Measurements from ENCODE around the gene PCNA.
"Not testable (repeated sequence)": the region's sequence is repeated elsewhere in the genome, so short reads cannot be mapped to it uniquely, and the experiment has no call there.

PCNA gene

DNA sequence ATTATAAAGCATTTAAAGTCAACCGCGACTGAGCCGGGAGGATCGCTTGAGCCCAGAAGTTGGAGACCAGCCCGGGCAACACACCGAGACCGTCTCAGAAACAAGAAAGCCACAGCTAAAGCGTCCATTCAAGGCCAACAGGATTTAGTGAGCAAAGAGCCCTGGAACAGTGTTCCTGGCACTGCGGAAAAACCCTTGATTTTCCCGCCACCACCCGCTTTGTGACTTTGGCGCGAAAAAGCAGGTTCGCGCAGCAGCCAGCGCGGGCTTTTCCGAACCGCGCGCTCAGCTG is 669 bp downstream of the PCNA start:
- Histone ChIP-seq H3K9me3 (ENCODE audit: control insufficient read depth in 1 of 2, low read length in 2 of 2) (no peaks in the 10 kb centered on the region), H3K4me3 (ENCODE audit: low read depth in 1 of 2, low read length in 2 of 2) (peak overlapping the region; percentile 95 to 99), H3K4me1 (ENCODE audit: control insufficient read depth in 1 of 2, insufficient read depth in 2 of 2, low read length in 2 of 2) (peaks cover 10 to 15% of the 10 kb centered on the region in 2 donors), H3K27me3 (ENCODE audit: low read depth, low read length) (no peaks in the 10 kb centered on the region), H3K27ac (ENCODE audit: low read length) (no peak overlapping the region), H3K36me3 (ENCODE audit: control insufficient read depth in 1 of 2, insufficient read depth in 2 of 2, low read length in 2 of 2) (peaks cover 23 to 25% of the 10 kb centered on the region in 2 donors)

DNA sequence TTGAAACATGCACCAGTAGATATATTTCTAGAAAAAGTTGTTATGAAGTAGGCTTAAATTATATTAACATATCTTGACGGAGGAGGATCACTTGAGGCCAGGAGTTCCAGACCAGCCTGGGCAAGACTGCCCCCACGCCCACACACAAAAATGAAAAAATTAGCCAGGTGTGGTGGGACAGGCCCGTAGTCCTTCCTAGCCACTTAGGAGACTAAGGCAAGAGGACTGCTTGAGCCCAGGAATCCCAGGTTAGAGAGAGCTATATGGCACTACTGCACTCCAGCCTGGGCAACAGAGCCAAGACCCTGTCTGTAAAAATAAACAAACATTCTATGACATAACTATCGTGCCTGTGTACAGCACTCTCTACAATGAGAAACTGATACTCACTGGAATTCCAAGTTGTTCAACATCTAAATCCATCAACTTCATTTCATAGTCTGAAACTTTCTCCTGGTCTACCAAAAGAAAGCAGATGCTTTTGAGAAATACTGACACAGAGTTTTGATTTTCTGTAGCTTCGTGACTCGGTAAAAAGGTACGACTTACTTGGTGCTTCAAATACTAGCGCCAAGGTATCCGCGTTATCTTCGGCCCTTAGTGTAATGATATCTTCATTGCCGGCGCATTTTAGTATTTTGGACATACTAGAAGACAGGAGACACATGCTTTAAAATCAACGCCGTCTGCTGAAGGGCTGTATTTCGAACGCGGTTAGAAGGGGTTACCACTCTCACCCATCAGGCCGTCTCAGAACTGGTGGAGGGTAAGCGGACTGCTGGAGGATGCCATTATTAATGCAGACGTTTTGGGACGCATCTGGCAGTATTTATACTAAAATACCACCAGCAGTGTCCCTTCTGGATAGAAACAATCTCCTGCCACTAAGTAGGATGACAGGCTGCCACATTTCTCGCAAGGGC is 1.3 kb downstream of the PCNA start:
- H3K9me3 ChIP-seq (ENCODE audit: control insufficient read depth in 1 of 2, low read length in 2 of 2): no peaks in the 10 kb centered on the region
- peaks cover 12 to 15% of the 10 kb centered on the region in 2 donors for H3K4me1 ChIP-seq (ENCODE audit: control insufficient read depth in 1 of 2, insufficient read depth in 2 of 2, low read length in 2 of 2)
- H3K27me3 ChIP-seq (ENCODE audit: low read depth, low read length): no peaks in the 10 kb centered on the region
- peak overlapping the region; percentile 31 for H3K27ac ChIP-seq (ENCODE audit: low read length)
- peak overlapping the region; percentile 95 to 99 for H3K4me3 ChIP-seq (ENCODE audit: low read depth in 1 of 2, low read length in 2 of 2)
- peaks cover 23 to 25% of the 10 kb centered on the region in 2 donors for H3K36me3 ChIP-seq (ENCODE audit: control insufficient read depth in 1 of 2, insufficient read depth in 2 of 2, low read length in 2 of 2)

DNA sequence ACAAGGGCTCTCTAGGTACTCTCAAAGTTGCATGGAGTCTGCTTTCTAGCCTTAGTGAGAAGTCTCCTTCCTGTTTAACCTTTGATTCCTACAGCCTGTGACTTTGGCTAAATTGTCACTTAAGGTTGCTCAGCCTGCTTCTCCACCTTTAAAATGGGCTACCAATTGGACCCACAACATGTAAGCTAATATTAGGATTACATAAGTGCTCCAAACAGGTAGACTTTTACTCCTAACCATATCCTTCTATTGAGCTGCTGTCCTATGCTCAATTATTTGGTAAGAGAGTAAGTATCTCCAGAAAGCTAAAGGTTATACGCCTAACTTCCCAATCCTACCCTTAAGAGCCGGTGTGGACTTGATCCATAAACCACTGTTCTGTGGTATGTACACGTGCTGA is 2.9 kb downstream of the PCNA start:
- no peak overlapping the region for H3K27ac ChIP-seq (ENCODE audit: low read length)
- H3K27me3 ChIP-seq (ENCODE audit: low read depth, low read length): no peaks in the 10 kb centered on the region

DNA sequence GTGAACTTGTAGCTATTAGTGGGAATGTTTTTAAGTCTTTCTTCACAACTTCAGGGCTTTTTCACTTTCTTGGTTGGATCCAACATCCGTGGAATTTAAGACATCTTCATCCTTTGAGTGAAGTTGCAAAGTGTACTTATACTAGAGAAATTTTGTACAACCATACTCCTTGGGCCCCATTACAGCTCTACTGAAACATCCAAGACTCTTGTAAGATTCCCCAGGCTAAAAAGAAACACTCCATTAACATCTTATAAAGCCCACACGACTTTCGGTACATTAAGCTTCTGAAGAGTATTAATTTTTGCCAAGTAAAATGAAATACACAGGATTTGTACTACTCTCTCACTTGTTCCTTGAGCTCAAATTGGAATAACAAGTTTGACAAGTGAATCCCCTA is 5.4 kb downstream of the PCNA start:
- Histone ChIP-seq H3K4me3 (ENCODE audit: low read depth in 1 of 2, low read length in 2 of 2) (no peak overlapping the region), H3K9me3 (ENCODE audit: control insufficient read depth in 1 of 2, low read length in 2 of 2) (no peaks in the 10 kb centered on the region), H3K4me1 (ENCODE audit: control insufficient read depth in 1 of 2, insufficient read depth in 2 of 2, low read length in 2 of 2) (peaks cover 14 to 20% of the 10 kb centered on the region in 2 donors), H3K27ac (ENCODE audit: low read length) (no peak overlapping the region), H3K36me3 (ENCODE audit: control insufficient read depth in 1 of 2, insufficient read depth in 2 of 2, low read length in 2 of 2) (peaks cover 30 to 34% of the 10 kb centered on the region in 2 donors), H3K27me3 (ENCODE audit: low read depth, low read length) (no peaks in the 10 kb centered on the region)

More for the DNA sequence above, 2.9 kb downstream of the PCNA start:
- H3K9me3 ChIP-seq (ENCODE audit: control insufficient read depth in 1 of 2, low read length in 2 of 2): no peaks in the 10 kb centered on the region
- peaks cover 23 to 25% of the 10 kb centered on the region in 2 donors for H3K36me3 ChIP-seq (ENCODE audit: control insufficient read depth in 1 of 2, insufficient read depth in 2 of 2, low read length in 2 of 2)
- no peak overlapping the region for H3K4me3 ChIP-seq (ENCODE audit: low read depth in 1 of 2, low read length in 2 of 2)
- H3K4me1 ChIP-seq (ENCODE audit: control insufficient read depth in 1 of 2, insufficient read depth in 2 of 2, low read length in 2 of 2): peaks cover 14 to 16% of the 10 kb centered on the region in 2 donors

DNA sequence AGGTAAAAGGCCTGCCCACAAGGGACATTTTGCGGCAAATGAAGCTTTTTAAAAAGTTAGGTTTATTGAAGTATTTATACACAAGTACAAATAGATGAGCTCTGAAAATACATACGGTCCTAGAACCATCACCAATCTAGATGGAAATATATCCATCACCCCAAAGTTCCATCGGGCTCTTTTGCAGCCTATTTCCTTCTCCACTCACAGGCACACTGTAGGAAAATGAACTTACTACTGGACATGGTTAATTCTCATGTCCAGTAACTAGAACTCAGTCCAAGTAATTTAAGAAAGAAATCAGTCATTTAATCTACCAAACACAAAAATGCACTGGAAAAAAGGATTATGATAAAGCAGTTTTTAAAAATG is 6.2 kb downstream of the PCNA start:
- Histone ChIP-seq H3K4me3 (ENCODE audit: low read depth in 1 of 2, low read length in 2 of 2) (peak overlapping the region; percentile 79 to 100), H3K4me1 (ENCODE audit: control insufficient read depth in 1 of 2, insufficient read depth in 2 of 2, low read length in 2 of 2) (peaks cover 10 to 14% of the 10 kb centered on the region in 2 donors), H3K27ac (ENCODE audit: low read length) (peak overlapping the region; percentile 98), H3K36me3 (ENCODE audit: control insufficient read depth in 1 of 2, insufficient read depth in 2 of 2, low read length in 2 of 2) (peaks cover 34 to 37% of the 10 kb centered on the region in 2 donors), H3K9me3 (ENCODE audit: control insufficient read depth in 1 of 2, low read length in 2 of 2) (no peaks in the 10 kb centered on the region), H3K27me3 (ENCODE audit: low read depth, low read length) (no peaks in the 10 kb centered on the region)

DNA sequence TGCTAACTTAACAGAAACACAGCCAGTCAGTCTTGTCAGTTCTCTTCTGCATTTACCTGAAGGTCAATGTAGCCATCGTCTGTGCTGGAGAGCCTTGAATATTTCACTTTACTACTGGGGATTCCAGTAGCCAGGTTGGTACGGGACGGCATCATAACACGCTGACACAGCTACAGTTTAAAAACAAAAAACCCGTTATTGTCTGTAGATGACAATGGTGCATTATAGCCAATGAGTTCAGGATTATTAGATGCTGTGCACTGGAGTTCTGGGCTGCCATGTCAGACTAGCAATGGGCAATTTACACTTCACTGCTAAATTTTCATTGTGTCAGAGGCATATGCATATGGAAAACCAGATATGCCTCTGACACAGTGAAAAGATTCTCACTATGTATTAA is 10.5 kb downstream of the PCNA start:
- no peak overlapping the region for H3K27ac ChIP-seq (ENCODE audit: low read length)
- no peak overlapping the region for H3K4me3 ChIP-seq (ENCODE audit: low read depth in 1 of 2, low read length in 2 of 2)
- peaks cover 13 to 29% of the 10 kb centered on the region in 2 donors for H3K36me3 ChIP-seq (ENCODE audit: control insufficient read depth in 1 of 2, insufficient read depth in 2 of 2, low read length in 2 of 2)

DNA sequence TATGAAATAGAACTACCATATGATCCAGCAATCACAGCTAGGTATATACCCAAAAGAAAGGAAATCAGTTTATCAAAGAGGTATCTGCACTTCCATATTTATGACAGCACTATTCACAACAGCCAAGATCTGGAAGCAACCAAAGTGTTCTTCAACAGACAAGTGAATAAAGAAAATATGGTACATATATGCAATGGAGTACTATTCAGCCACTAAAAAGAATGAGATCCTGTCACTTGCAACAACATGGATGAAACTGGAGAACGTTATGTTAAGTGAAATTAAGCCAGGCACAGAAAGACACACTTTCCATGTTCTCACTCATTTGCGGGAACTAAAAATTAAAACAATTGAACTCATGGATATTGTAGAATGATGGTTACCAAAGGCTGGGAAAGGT is 15.3 kb downstream of the PCNA start:
- Histone ChIP-seq H3K9me3 (ENCODE audit: control insufficient read depth in 1 of 2, low read length in 2 of 2) (no peaks in the 10 kb centered on the region), H3K4me1 (ENCODE audit: control insufficient read depth in 1 of 2, insufficient read depth in 2 of 2, low read length in 2 of 2) (no peaks in the 10 kb centered on the region), H3K27me3 (ENCODE audit: low read depth, low read length) (no peaks in the 10 kb centered on the region), H3K36me3 (ENCODE audit: control insufficient read depth in 1 of 2, insufficient read depth in 2 of 2, low read length in 2 of 2) (peaks cover 19 to 37% of the 10 kb centered on the region in 2 donors), H3K4me3 (ENCODE audit: low read depth in 1 of 2, low read length in 2 of 2) (no peak overlapping the region), H3K27ac (ENCODE audit: low read length) (no peak overlapping the region)

More for the DNA sequence above, 10.5 kb downstream of the PCNA start:
- H3K4me1 ChIP-seq (ENCODE audit: control insufficient read depth in 1 of 2, insufficient read depth in 2 of 2, low read length in 2 of 2): peaks cover 4 to 5% of the 10 kb centered on the region in 2 donors
- no peaks in the 10 kb centered on the region for H3K9me3 ChIP-seq (ENCODE audit: control insufficient read depth in 1 of 2, low read length in 2 of 2)
- no peaks in the 10 kb centered on the region for H3K27me3 ChIP-seq (ENCODE audit: low read depth, low read length)

DNA sequence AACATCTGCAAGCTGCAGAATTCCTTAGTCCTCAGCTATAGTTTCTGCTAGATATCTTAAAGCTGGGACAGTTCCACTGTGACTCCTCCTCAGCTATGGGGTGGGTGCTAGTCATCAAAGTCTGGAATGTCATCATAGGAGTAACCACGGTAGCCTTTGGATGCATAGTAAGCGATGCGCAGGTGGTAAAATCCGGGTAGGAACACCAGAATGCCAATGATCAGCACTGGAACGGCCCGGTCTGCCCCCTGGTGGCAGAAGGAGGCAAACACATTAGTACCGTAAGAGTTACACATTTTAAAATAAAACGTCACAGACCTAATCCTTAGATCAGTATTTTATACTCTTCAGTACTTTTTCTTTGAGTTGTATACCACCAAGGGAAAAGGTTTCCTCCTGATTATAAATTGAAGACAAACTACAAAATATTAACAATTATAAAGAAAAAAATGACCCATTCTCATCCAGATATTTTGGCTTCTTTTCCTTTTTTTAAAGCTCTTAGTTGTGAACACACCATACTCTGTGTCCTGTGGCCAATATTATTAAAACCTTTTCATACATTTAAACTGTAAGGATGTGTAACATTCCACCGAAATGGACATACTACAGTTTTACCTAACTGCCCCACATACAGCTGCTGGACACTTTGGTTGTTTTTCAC is 18.9 kb downstream of the PCNA start:
- Histone ChIP-seq H3K36me3 (ENCODE audit: control insufficient read depth in 1 of 2, insufficient read depth in 2 of 2, low read length in 2 of 2) (peaks cover 24 to 45% of the 10 kb centered on the region in 2 donors), H3K27me3 (ENCODE audit: low read depth, low read length) (no peaks in the 10 kb centered on the region), H3K4me1 (ENCODE audit: control insufficient read depth in 1 of 2, insufficient read depth in 2 of 2, low read length in 2 of 2) (peaks cover 0 to 3% of the 10 kb centered on the region in 2 donors), H3K9me3 (ENCODE audit: control insufficient read depth in 1 of 2, low read length in 2 of 2) (no peaks in the 10 kb centered on the region), H3K4me3 (ENCODE audit: low read depth in 1 of 2, low read length in 2 of 2) (no peak overlapping the region), H3K27ac (ENCODE audit: low read length) (no peak overlapping the region)

DNA sequence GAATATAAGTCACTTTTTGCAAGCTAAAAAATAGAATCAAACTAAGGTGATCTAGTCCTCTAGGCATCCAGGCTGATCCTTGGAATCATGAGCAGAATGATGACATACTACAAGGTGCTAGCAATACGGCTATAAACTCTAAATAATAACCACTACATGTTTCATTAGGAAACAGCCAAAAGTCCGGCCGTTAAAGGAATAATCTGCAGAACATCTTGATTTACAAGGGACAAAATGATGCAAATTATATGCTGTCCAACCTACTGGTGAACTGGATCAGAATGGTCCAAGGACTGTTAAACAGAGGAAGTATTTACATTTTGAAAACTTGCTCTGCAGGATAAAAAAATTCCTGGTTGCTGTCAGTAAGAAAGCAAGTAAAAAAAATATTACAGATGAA is 19.8 kb downstream of the PCNA start:
- not testable (repeated sequence) for H3K9me3 ChIP-seq (ENCODE audit: control insufficient read depth in 1 of 2, low read length in 2 of 2); H3K27ac ChIP-seq (ENCODE audit: low read length); H3K4me1 ChIP-seq (ENCODE audit: control insufficient read depth in 1 of 2, insufficient read depth in 2 of 2, low read length in 2 of 2); H3K27me3 ChIP-seq (ENCODE audit: low read depth, low read length); H3K4me3 ChIP-seq (ENCODE audit: low read depth in 1 of 2, low read length in 2 of 2)
- peaks cover 24 to 45% of the 10 kb centered on the region in 2 donors for H3K36me3 ChIP-seq (ENCODE audit: control insufficient read depth in 1 of 2, insufficient read depth in 2 of 2, low read length in 2 of 2)

DNA sequence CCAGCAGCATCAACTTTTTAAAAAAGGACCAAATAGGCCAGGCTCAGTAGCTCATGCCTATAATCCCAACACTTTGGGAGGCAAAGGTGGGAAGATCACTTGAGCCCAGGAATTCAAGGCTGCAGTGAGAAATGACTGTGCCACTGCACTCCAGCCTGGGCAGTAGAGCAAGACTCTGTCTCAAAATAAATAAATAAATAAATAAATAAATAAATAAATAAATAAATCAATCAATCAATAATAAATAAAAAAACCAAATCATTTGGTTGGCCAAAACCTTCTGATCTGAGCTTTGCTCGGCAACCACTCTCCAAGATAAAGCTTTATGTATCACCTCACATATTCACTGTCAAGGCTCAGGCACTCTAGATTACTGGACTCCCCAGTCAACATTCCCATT is 20.7 kb downstream of the PCNA start:
- not testable (repeated sequence) for H3K4me1 ChIP-seq (ENCODE audit: control insufficient read depth in 1 of 2, insufficient read depth in 2 of 2, low read length in 2 of 2); H3K4me3 ChIP-seq (ENCODE audit: low read depth in 1 of 2, low read length in 2 of 2); H3K27ac ChIP-seq (ENCODE audit: low read length); H3K27me3 ChIP-seq (ENCODE audit: low read depth, low read length); H3K9me3 ChIP-seq (ENCODE audit: control insufficient read depth in 1 of 2, low read length in 2 of 2)
- H3K36me3 ChIP-seq (ENCODE audit: control insufficient read depth in 1 of 2, insufficient read depth in 2 of 2, low read length in 2 of 2): peaks cover 20 to 37% of the 10 kb centered on the region in 2 donors

DNA sequence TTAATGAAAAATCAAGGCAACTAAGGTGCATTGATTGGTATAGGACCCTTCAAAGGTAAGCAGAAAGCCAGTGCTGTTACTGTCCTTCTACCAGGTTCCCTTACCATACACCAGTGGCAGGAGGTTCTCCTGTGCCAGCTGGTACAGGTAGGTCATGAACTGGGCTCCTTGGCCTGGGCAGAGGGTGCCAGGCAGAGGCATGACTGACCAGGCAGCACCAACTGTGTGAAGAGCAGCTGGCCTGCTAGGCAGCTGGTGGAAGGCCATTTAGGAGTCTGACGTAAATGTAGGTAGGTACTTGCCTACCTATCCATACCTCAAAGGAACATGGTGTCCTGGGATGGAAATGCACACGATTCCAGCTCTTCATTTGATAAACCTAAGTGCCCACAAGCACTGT is 23.3 kb downstream of the PCNA start:
- H3K9me3 ChIP-seq (ENCODE audit: control insufficient read depth in 1 of 2, low read length in 2 of 2): no peaks in the 10 kb centered on the region
- no peaks in the 10 kb centered on the region for H3K27me3 ChIP-seq (ENCODE audit: low read depth, low read length)
- no peak overlapping the region for H3K4me3 ChIP-seq (ENCODE audit: low read depth in 1 of 2, low read length in 2 of 2)
- H3K36me3 ChIP-seq (ENCODE audit: control insufficient read depth in 1 of 2, insufficient read depth in 2 of 2, low read length in 2 of 2): peaks cover 16 to 26% of the 10 kb centered on the region in 2 donors
- peaks cover 0 to 3% of the 10 kb centered on the region in 2 donors for H3K4me1 ChIP-seq (ENCODE audit: control insufficient read depth in 1 of 2, insufficient read depth in 2 of 2, low read length in 2 of 2)
- no peak overlapping the region for H3K27ac ChIP-seq (ENCODE audit: low read length)

Measured in muscle layer of duodenum (tissue), 2 donors.